Bronchial epithelial cell (primary cell): Measurements from ENCODE around the gene CA6. TPM values are rescaled to one million over a fixed set of nuclear protein-coding genes. Genes with fewer than 3 reads are reported as not detected.

Source experiments
- DNase-seq: peaks from one replicate; pipeline ENCODE4 v3.0.0-alpha.2; 2010; ENCODE audit warnings: low read depth
- FAIRE-seq: peaks from 2 replicates; lab custom pipeline; 2011; peaks lifted over from hg19 to GRCh38; lab: Jason Lieb, UNC
- H3K27me3 ChIP-seq: 2 replicates; pipeline ENCODE4 v1.5.1; 2011; ENCODE audit warnings: low read length; ENCODE audit not compliant: control insufficient read depth, insufficient read depth
- H3K36me3 ChIP-seq: 2 replicates; pipeline ENCODE4 v1.5.1; 2011; ENCODE audit warnings: low read length; ENCODE audit not compliant: control insufficient read depth, insufficient read depth
- H3K4me3 ChIP-seq: 2 replicates; pipeline ENCODE4 v1.5.1; 2011; ENCODE audit warnings: mild to moderate bottlenecking, low read depth, low read length, control low read depth
- total RNA-seq: library from RNA; depleted of rRNA; stranded (reverse); fragments of >200 nt; gene quantifications from 2 replicates; pipeline ENCODE4 v1.2.1, GENCODE V29; 2014
- TF ChIP-seq, protein P1 (sequence below): IDR thresholded peaks from 2 replicates; pipeline ENCODE4 v1.5.1; 2011; ENCODE audit warnings: mild to moderate bottlenecking, moderate library complexity, low read length, control low read depth, inconsistent platforms; ENCODE audit not compliant: insufficient read depth, severe bottlenecking

Gene CA6
- total RNA-seq, 1 donor from 2014 or later = not detected

DNA sequence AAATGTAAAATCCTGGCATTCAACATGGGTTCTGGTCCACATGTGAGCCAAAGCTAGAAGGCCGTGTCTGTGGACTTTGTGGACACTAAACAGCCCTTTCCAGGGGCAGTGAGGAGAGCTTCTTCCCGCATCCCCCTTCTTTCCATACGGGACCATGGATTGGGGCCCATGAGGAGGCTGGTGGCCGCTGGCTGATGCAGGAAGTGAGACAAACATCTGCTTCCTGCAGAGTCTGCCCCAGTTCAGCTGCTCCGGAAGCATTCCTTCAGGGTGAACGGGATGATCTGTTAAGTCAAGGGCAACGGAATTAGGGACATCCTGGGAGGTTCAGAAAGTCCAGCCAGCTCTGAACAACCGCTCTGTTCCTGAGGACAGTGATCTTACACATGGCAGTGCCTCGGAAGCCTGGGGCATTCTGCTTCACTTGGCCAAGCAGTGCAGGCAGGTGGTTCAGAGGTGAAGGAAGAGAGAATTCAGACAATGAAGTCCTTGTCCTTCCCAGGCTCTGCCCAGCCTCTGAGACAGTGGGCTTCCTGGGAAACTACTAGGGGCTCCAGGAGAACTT is 1.5 kb downstream of the CA6 start:
- FAIRE-seq (no peak), DNase-seq (no peak)
- TF ChIP-seq, protein P1, sequence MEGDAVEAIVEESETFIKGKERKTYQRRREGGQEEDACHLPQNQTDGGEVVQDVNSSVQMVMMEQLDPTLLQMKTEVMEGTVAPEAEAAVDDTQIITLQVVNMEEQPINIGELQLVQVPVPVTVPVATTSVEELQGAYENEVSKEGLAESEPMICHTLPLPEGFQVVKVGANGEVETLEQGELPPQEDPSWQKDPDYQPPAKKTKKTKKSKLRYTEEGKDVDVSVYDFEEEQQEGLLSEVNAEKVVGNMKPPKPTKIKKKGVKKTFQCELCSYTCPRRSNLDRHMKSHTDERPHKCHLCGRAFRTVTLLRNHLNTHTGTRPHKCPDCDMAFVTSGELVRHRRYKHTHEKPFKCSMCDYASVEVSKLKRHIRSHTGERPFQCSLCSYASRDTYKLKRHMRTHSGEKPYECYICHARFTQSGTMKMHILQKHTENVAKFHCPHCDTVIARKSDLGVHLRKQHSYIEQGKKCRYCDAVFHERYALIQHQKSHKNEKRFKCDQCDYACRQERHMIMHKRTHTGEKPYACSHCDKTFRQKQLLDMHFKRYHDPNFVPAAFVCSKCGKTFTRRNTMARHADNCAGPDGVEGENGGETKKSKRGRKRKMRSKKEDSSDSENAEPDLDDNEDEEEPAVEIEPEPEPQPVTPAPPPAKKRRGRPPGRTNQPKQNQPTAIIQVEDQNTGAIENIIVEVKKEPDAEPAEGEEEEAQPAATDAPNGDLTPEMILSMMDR = no peak
- Histone ChIP-seq H3K4me3 (no peak overlapping the region), H3K36me3 (no peaks in the 10 kb centered on the region), H3K27me3 (no peaks in the 10 kb centered on the region)

DNA sequence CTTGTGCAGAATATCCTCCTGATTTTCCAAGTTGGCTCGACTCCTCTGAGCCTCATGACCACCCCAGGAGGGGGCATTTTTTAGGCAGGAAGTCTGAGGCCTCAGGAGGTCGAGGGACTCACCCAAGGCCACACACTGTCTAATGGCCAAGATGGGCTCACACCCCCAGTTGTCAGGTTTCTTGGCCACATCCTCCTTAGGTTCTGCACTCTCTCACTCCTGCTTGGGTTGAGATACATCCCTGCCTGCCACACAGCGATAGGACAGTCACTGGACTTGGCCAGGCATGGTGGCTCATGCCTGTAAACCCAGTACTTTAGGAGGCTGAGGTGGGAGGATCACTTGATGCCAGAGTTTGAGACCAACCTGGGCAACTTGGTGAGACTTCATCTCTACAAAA is 4.6 kb downstream of the CA6 start:
- TF ChIP-seq, protein P1 = no peak
- no peaks in the 10 kb centered on the region for H3K27me3 ChIP-seq
- H3K4me3 ChIP-seq = no peak overlapping the region
- no peaks in the 10 kb centered on the region for H3K36me3 ChIP-seq
- DNase-seq = no peak
- FAIRE-seq = no peak

DNA sequence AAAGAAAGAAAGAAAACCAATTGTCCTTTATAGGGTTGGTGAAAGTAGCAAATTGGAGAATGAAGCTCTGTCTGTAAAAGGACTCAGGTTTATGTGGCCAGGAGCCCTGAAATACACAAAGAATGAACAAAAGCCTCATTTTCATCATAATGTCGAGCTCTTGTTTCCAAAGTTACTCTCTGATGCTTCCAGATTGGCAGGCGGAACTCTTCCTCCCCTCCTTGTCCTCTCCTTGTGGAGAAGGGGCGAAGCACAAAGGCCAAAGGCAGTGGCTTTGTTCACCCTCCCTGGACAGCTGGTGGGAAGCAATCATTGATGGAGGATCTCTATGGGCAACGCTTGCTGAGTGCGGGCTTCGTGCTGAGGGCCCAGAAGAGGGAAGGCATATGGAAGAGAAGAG is 5.6 kb downstream of the CA6 start:
- DNase-seq (no peak), FAIRE-seq (no peak)
- no peaks in the 10 kb centered on the region for H3K27me3 ChIP-seq
- H3K4me3 ChIP-seq = no peak overlapping the region
- H3K36me3 ChIP-seq = no peaks in the 10 kb centered on the region
- TF ChIP-seq, protein P1 = no peak

DNA sequence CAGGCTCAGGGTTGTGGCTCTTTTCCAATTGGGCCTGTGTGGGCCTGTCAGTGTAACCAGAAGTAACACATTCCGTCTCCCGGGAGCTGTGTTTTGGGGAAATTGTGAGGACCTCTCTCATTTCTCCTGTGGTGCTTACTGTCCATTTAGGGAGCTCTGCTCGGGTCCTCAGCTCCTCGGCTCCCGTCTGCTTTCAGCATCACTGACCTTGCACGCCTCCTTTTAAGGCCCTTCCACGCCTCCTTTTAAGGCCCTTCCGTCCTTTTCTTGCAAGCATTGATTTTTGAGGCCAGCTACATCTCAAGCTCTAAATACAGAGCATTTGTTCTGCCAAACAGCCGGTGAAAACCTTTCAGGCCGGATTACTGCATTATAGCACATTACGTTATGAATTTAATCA is 9.7 kb downstream of the CA6 start:
- TF ChIP-seq, protein P1 = no peak
- no peak overlapping the region for H3K4me3 ChIP-seq
- H3K36me3 ChIP-seq = no peaks in the 10 kb centered on the region
- peak; percentile 12 for DNase-seq
- H3K27me3 ChIP-seq = no peaks in the 10 kb centered on the region
- FAIRE-seq = no peak

DNA sequence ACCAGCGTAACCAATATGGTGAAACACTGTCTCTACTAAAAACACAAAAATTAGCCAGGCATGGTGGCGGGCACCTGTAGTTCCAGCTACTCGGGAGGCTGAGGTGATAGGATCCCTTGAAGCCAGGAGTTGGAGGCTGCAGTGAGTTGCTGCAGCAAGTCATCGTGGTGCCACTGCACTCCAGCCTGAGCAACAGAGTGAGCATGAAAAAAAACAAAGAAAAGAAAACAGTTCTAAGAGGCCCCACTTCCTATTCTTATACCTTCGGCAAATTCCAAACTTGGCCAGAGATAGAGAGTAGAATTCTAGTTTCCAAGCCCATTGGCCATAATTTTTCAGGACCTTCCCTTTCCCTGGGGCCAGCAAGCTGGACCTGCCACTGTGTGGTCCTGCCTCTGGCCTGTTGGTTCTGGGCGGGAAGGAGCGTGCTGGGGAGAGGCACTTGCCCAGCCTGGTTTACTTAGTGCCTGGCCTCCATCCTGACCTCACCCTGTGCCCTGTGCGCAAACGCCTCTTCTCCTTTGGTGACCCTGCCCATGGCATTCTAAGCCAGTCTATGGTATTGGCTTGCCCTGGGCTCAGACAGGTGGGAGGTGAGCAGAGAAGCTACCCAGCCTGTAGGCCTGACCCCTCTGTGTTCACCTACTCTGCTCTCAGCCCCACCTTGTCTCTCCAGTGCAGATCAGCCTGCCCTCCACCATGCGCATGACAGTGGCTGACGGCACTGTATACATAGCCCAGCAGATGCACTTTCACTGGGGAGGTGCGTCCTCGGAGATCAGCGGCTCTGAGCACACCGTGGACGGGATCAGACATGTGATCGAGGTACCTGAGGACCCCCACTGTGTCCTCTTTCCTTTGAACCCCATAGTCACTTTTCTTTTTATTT is 11.0 kb downstream of the CA6 start:
- FAIRE-seq (no peak), DNase-seq (no peak)
- Histone ChIP-seq H3K36me3 (no peaks in the 10 kb centered on the region), H3K27me3 (no peaks in the 10 kb centered on the region), H3K4me3 (no peak overlapping the region)
- TF ChIP-seq, protein P1 = no peak
